PFSK-1 (cell line): Measurements from ENCODE around the gene RGP1.

Experiments used
- FOXP2 ChIP-seq: optimal IDR thresholded peaks from 2 replicates; pipeline ENCODE3; 2011; ENCODE audit warnings: borderline replicate concordance, control low read depth, inconsistent platforms; ENCODE audit not compliant: insufficient read depth; ENCODE audit errors: extremely low read length, extremely low read depth
- POLR2AphosphoS5 ChIP-seq: IDR thresholded peaks from 2 replicates; pipeline ENCODE4 v1.6.1; 2012; ENCODE audit warnings: low read depth, mild to moderate bottlenecking, control low read depth, low read length, moderate library complexity
- SIN3A ChIP-seq: IDR thresholded peaks from 2 replicates; pipeline ENCODE4 v1.6.1; 2012; ENCODE audit warnings: mild to moderate bottlenecking, low read length, moderate library complexity, borderline replicate concordance; ENCODE audit not compliant: insufficient read depth
- TAF1 ChIP-seq: IDR thresholded peaks from 2 replicates; pipeline ENCODE4 v1.6.1; 2012; ENCODE audit warnings: low read length, control low read depth, borderline replicate concordance; ENCODE audit not compliant: insufficient read depth
- TF ChIP-seq, protein P1 (sequence below), 2 experiments: IDR thresholded peaks; 2 replicates each; pipeline versions ENCODE4 v1.6.1 to v1.8.0; 2011 to 2012; ENCODE audit warnings: low read depth in 2 of 2, low read length in 2 of 2, control low read depth in 1 of 2, inconsistent platforms in 1 of 2, mild to moderate bottlenecking in 1 of 2, moderate library complexity in 1 of 2; ENCODE audit not compliant: insufficient read depth in 1 of 2

DNA sequence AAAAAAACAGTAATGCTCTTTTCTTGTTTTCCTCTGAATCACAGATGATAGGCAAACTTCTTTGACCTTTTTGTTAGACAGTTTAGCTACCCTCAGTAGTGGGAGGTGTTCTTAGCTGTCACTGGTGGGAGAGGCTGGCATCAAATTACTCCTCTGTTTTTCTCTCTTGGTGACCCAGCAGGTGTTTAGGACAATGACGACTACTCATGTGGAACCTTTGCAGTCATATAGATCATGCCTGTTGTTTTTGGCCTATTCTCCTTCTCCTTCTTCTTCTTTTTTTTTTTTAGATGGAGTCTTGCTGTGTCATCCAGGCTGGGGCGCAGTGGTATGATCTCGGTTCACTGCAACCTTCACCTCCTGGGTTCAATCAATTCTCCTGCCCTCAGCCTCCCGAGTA, 26.9 kb downstream of the RGP1 start:
- TF ChIP-seq POLR2AphosphoS5 (no peak), TAF1 (no peak), SIN3A (no peak), FOXP2 (no peak)
- TF ChIP-seq, protein P1, sequence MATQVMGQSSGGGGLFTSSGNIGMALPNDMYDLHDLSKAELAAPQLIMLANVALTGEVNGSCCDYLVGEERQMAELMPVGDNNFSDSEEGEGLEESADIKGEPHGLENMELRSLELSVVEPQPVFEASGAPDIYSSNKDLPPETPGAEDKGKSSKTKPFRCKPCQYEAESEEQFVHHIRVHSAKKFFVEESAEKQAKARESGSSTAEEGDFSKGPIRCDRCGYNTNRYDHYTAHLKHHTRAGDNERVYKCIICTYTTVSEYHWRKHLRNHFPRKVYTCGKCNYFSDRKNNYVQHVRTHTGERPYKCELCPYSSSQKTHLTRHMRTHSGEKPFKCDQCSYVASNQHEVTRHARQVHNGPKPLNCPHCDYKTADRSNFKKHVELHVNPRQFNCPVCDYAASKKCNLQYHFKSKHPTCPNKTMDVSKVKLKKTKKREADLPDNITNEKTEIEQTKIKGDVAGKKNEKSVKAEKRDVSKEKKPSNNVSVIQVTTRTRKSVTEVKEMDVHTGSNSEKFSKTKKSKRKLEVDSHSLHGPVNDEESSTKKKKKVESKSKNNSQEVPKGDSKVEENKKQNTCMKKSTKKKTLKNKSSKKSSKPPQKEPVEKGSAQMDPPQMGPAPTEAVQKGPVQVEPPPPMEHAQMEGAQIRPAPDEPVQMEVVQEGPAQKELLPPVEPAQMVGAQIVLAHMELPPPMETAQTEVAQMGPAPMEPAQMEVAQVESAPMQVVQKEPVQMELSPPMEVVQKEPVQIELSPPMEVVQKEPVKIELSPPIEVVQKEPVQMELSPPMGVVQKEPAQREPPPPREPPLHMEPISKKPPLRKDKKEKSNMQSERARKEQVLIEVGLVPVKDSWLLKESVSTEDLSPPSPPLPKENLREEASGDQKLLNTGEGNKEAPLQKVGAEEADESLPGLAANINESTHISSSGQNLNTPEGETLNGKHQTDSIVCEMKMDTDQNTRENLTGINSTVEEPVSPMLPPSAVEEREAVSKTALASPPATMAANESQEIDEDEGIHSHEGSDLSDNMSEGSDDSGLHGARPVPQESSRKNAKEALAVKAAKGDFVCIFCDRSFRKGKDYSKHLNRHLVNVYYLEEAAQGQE (IDR thresholded peaks at IDR 0.05; ENCODE audit: insufficient read depth in 1 of 2, low read depth in 2 of 2, low read length in 2 of 2) = no peak
